Stimulated activated CD4-positive, alpha-beta T cell treated with anti-CD3 and anti-CD28 coated beads, Interleukin-4, amount 100 ng/mL, for 24 hours (primary cell): Measurements from ENCODE around the gene SDC4.

ENCODE experiments used
- DNase-seq: peaks from one replicate; pipeline ENCODE4 v3.0.0-alpha.2; 2020

SDC4 gene

GRCh38 chr20:45293041-45294002 lies 54.9 kb downstream of the SDC4 start:
- peak; percentile 85 for DNase-seq

DNA sequence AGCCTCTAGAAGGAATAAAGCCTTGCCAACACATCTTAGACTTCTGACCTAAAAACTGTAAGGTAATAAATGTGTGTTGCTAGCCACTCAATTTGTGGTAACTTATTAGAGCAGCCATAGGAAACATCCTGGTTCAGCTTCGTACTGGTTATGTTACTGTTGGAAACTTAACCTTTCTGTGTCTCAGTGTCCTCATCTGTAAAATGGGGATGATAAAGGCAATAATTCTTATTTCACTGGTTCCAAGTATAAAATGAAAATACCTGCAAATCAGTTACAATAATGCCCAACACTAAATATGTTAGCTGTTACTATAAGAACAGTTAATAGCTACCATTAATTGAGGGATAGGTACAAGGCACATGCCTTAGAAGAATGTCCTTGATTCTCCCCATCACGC lies 55.9 kb downstream of the SDC4 start:
- DNase-seq, result no peak

DNA sequence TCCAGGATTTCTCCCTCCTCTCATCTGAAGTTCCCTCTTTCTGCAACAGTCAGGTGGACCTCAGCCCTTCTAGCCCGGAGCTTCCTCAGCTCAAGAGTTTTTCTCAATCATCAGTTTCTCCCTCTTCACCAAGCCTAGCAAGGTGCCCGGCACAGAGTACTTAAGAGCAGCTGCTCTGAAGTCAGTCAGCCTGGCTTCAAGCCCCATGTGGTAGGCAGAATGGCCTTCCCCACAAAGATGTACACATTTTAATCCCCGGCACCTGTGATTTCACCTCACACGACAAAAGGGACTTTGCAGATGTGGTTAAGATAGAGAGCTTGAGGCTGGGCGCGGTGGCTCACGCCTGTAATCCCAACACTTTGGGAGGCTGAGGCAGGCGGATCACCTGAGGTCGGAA lies 56.7 kb downstream of the SDC4 start:
- DNase-seq, result no peak

GRCh38 chr20:45290677-45291355 lies 57.4 kb downstream of the SDC4 start:
- DNase-seq, result peak; percentile 73

GRCh38 chr20:45289942-45290676 lies 58.1 kb downstream of the SDC4 start:
- DNase-seq, result no peak

GRCh38 chr20:45288860-45289259 lies 59.4 kb downstream of the SDC4 start:
- no peak for DNase-seq

DNA sequence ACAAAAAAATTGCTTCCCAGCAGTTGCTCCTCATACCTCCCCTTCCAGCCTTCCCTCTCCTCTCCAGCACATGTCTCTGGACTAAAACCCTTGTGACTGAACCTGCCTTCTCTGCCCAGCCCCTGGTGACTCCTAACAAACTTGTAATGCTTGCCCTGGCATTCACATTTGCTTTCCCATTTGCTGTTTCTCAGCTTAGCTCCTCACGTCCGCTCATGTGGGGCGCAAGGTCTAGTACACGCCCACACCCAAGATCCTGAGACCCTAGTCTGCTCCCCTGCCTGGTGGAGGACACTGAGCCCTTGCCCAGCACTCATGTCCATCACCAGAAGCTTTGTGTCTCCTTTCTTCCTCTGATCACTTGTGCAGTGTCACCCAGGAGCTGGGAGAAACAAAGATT lies 59.8 kb downstream of the SDC4 start:
- no peak for DNase-seq

DNA sequence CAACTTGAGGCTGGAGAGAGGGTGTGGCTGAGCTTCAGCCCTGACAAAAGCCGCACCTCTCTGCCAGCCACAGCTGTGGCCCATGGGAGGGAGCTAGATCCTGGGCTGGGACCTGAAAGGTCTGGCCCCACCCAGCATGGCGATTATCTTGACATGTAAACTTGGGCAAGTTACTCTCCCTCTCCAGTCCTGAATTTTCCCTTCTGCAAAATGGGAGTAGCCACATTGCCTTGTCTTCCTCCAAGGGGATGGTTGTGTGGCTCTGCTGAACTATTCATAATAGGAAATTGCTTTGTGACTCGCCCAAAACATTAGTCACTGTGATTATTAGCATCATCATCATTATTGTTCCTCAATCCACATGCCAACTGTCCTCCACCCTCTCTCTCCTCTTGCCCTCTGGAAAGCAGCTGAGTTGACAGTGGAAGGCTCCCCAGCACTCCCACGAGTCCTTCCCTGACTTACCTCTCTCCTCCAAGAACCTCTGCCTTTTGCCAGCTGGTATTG lies 64.6 kb downstream of the SDC4 start:
- DNase-seq, result no peak

GRCh38 chr20:45282700-45283550 lies 65.3 kb downstream of the SDC4 start:
- DNase-seq, result no peak

- DNase-seq, result no peak
These were observed 68.2 kb downstream of the SDC4 start for GRCh38 chr20:45279992-45280391.

DNA sequence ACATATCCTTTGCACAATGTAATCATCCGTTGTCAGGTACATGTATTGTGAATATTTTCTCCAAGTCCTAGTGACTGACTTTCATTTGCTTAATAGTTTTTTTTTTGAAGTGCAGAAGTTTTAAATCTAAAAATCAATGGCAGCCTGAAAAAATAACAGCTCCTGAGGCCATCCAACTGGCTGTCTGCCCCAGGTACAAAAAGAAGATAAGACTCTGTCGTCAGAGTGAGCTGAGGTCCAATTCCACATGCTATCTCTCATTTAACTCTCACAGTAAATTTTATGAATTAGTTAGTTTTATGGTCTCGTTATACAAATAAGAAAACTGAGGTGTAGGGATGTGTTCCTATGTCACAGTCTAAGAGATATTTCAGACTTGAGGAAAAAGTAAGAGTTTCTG lies 72.9 kb downstream of the SDC4 start:
- DNase-seq, result no peak
